Ectodermal cell (in vitro differentiated cells): ENCODE results near the gene EXOSC2.

Experiments
- H3K27ac ChIP-seq: 2 replicates; pipeline ENCODE4 v1.7.0; 2013; ENCODE audit warnings: mild to moderate bottlenecking, low read depth, low read length; ENCODE audit not compliant: insufficient read depth, poor library complexity, severe bottlenecking
- H3K27me3 ChIP-seq: 2 replicates; pipeline ENCODE4 v1.7.0; 2013; ENCODE audit warnings: mild to moderate bottlenecking, low read length; ENCODE audit not compliant: insufficient read depth, control insufficient read depth, poor library complexity, severe bottlenecking
- H3K36me3 ChIP-seq: one replicate; pipeline ENCODE4 v1.7.0; 2013; ENCODE audit warnings: low read length; ENCODE audit not compliant: control insufficient read depth, insufficient read depth
- H3K4me1 ChIP-seq: one replicate; pipeline ENCODE4 v1.7.0; 2013; ENCODE audit warnings: low read length; ENCODE audit not compliant: control insufficient read depth, insufficient read depth
- H3K4me3 ChIP-seq: 2 replicates; pipeline ENCODE4 v1.7.0; 2013; ENCODE audit warnings: low read depth, low read length, control low read depth; ENCODE audit not compliant: insufficient read depth
- H3K9me3 ChIP-seq: 2 replicates; pipeline ENCODE4 v1.7.0; 2013; ENCODE audit warnings: mild to moderate bottlenecking, low read length, moderate library complexity; ENCODE audit not compliant: control insufficient read depth
- WGBS, 2 experiments: methylation state at CpG; one replicate each; pipeline ENCODE4 v1.1.7; 2013; ENCODE audit warnings: missing lambda C conversion rate in 2 of 2; 5-methylcytosine and 5-hydroxymethylcytosine counted together

The EXOSC2 gene

DNA sequence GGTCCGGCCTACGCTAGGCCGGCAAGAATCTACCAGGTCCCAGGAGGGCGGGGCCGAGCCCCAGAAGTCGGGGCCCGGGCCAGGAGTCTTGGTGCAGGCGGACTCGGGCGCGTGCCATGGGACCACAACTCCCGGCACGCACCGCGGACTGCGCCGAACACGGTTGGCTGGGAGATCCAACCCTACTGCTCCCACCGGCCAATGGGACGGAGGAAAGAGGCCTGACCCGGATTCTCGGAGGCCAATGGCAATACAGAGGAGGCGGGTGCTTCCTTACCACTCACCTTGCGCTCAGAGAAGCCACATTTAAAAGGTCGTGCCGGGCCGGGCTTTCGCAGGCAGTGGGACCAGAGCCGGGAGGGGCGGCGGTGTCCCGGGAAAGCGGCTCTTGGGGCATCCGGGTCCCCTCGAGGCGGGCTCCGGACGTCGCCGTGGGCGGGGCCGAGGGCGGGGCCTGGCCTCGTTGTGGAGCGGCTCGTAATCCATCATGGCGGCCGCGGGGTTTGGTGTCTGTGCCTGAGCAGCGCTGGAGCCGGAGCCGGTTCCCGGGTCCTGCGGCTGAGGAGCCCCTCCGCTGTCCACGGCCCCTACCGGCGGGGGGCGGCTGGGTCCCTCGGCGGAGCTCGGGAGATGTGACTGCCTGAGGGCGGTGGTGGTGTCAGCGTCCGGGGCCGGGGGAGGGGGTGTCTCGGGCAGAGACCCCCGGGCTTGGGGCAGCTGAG, 19.1 kb downstream of the EXOSC2 start:
- Histone ChIP-seq H3K9me3 (no peaks in the 10 kb centered on the region), H3K27me3 (no peaks in the 10 kb centered on the region), H3K4me1 (peaks cover 8% of the 10 kb centered on the region), H3K36me3 (no peaks in the 10 kb centered on the region), H3K4me3 (peak overlapping the region; percentile 97), H3K27ac (peak overlapping the region; percentile 97)
- WGBS, 2 experiments, result 0% methylated on average over 68 of the region's 68 CpGs

DNA sequence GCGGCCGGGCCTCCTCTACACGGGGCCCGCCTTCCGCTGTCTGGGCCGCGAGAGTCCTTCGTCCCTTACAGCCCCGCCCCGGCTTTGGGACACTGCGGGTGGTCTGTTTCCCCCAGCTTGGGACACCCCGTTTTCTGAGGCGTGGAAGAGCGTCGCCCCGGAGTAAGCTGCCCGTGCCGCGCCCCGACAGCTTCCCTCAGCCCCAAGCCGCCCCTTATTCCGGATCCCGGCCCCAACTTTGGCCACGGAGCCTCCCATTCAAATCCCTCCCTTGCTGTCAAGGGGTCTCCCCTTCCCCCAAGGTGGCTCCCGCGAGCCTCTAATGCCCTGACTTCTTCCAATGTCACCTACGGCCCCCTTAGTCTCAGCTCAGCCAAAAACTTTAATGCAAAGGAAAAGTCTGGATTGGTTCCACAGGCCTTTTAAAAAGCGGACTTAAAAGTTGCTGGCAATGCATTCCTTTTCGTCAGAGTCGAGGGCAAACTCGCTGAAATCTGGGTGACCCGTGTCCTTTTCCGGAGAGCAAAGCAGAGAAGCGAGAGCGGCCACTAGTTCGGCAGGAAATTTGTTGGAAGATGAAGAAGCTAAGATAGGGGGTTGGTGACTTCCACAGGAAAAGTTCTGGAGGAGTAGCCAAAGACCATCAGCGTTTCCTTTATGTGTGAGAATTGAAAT, 19.8 kb downstream of the EXOSC2 start:
- Histone ChIP-seq H3K4me3 (peak overlapping the region; percentile 97), H3K36me3 (no peaks in the 10 kb centered on the region), H3K4me1 (peaks cover 8% of the 10 kb centered on the region), H3K27ac (peak overlapping the region; percentile 97), H3K9me3 (no peaks in the 10 kb centered on the region), H3K27me3 (no peaks in the 10 kb centered on the region)
- 0% methylated on average over 37 of the region's 37 CpGs for WGBS, 2 experiments

DNA sequence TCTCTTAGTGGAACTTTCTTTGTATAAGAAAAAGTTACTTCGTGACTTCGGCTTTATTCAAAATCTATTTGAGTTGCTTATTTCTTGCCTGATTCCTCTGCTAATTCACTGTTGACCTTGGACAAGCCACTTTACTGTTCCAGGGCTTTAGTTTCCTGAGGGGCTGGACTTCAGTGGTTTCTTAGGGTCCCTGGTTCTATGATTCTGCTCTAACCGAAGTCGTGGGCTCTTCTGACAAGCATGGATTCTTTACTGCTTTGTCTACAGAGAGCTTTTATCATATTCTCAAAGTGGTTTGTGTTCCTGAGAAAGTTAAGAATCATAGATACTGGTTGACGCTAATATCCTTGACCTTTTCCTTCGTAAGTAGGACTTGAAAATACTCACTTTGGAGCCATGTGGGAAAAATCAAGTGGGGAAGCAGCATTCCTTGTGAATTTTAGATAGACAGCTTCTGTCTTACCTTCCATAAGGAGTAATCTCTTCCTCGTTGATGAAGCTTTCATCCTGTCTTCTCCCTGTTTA, 21.1 kb downstream of the EXOSC2 start:
- WGBS, 2 experiments, result 53 to 63% methylated on average over 7 of the region's 7 CpGs
- no peaks in the 10 kb centered on the region for H3K9me3 ChIP-seq
- H3K27me3 ChIP-seq, result no peaks in the 10 kb centered on the region
- H3K4me1 ChIP-seq, result peaks cover 8% of the 10 kb centered on the region
- H3K27ac ChIP-seq, result no peak overlapping the region
- H3K36me3 ChIP-seq, result no peaks in the 10 kb centered on the region
- peak overlapping the region; percentile 97 for H3K4me3 ChIP-seq

DNA sequence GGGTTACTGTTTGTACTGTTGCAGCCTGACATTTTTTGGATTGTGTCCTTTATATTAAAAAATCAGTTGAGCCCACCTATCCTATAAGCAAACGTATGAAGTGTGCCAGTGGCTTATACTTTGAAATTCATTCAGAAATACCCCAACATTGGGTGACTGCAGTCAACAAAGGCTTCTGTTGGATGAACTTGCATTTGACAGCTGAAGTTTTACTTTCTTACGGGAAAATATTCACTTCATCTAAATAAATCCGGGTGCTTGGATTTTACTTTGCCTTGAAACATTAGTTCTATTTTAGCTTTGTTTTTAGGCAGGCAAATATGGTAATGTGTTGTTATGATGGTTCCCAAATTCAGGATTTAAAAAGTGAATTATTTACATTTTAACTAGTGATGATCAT, 21.7 kb downstream of the EXOSC2 start:
- peak overlapping the region; percentile 97 for H3K4me3 ChIP-seq
- no peaks in the 10 kb centered on the region for H3K27me3 ChIP-seq
- 77 to 88% methylated on average over 3 of the region's 3 CpGs for WGBS, 2 experiments
- H3K36me3 ChIP-seq, result no peaks in the 10 kb centered on the region
- no peak overlapping the region for H3K27ac ChIP-seq
- H3K9me3 ChIP-seq, result no peaks in the 10 kb centered on the region
- peaks cover 8% of the 10 kb centered on the region for H3K4me1 ChIP-seq

DNA sequence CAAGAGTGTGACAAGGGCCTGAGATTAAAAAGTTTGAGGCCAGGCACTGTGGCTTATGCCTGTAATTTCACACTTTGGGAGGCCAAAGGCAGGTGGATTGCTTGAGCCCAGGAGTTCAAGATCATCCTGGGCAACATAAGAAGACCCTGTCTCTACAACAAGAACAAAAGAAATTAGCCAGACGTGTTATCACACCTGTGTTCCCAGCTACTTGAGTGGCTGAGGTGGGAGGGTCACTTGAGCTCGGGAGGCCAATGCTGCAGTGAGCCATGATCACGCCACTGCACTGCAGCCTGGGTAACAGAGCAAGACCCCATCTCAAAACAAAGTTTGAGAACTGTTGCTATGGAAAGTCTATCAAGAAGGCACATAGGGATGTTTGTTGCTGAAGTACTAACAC, 25.0 kb downstream of the EXOSC2 start:
- no peaks in the 10 kb centered on the region for H3K27me3 ChIP-seq
- 79 to 84% methylated on average over 3 of the region's 3 CpGs for WGBS, 2 experiments
- peaks cover 8% of the 10 kb centered on the region for H3K4me1 ChIP-seq
- H3K9me3 ChIP-seq, result no peaks in the 10 kb centered on the region
- H3K36me3 ChIP-seq, result no peaks in the 10 kb centered on the region
- H3K4me3 ChIP-seq, result no peak overlapping the region
- H3K27ac ChIP-seq, result no peak overlapping the region

DNA sequence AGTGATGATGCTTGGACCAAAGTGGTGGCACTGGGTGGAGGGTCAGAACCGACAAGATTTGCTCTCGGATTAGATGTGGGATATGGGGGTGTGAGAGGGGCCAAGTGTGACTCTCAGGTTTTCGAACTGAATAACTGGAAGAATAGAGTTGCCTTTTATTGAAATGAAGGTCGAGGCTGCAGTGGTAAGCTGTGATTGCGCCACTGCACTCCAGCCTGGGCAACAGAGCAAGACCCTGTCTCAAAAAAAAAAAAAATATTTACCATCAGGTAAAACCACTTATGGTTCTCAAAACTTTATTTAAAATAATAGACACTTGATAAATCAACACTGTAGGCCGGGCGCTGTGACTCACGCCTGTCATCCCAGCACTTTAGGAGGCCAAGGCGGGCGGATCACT, 27.2 kb downstream of the EXOSC2 start:
- Histone ChIP-seq H3K4me1 (peaks cover 3% of the 10 kb centered on the region), H3K27ac (no peak overlapping the region), H3K27me3 (no peaks in the 10 kb centered on the region), H3K4me3 (no peak overlapping the region), H3K9me3 (no peaks in the 10 kb centered on the region), H3K36me3 (no peaks in the 10 kb centered on the region)
- 93% methylated on average over 10 of the region's 10 CpGs for WGBS, 2 experiments

DNA sequence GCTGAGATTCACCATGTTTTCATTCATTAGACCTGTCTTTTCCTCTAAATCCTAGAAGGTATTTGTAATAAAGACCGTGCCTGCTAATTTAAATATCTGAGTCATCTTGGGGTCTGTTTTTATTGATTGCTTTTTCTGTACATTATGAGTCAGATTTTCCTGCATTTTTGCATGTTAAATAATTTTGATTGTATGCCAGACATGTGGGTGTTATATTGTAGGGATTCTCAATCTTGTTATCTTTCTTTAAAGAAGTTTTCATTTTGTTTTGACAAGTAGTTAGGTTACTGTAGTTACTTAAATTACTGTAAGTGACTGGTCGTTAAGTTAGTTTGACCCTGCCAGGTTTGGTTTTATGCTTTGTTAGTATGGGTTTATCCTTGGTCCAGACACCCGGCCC, 35.1 kb downstream of the EXOSC2 start:
- Histone ChIP-seq H3K4me1 (no peaks in the 10 kb centered on the region), H3K36me3 (no peaks in the 10 kb centered on the region), H3K9me3 (no peaks in the 10 kb centered on the region), H3K27me3 (no peaks in the 10 kb centered on the region), H3K27ac (no peak overlapping the region), H3K4me3 (no peak overlapping the region)
- 93 to 96% methylated on average over 3 of the region's 3 CpGs for WGBS, 2 experiments

DNA sequence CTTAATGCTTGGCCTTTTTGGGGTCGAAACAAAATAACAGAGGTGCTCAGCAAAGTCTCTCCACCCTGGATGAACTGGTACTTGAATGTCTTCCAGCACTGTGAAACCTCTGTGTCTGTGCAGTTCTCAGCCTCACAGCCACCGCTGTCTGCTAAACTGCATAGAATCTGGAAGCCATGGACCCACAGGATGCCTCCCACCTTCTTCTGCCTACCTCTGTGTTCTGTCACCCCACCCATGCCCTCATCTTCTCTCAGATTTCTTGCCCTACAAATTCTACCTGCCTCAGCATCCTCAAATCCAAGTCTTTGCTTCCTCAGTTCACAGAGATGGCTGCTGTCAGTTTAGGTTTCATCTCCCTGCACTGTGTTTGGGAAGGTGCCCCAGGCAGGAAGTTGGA, 35.6 kb downstream of the EXOSC2 start:
- H3K27ac ChIP-seq, result no peak overlapping the region
- no peaks in the 10 kb centered on the region for H3K4me1 ChIP-seq
- H3K36me3 ChIP-seq, result no peaks in the 10 kb centered on the region
- no peaks in the 10 kb centered on the region for H3K9me3 ChIP-seq
- no peak overlapping the region for H3K4me3 ChIP-seq
- 94 to 96% methylated on average over 2 of the region's 2 CpGs for WGBS, 2 experiments
- no peaks in the 10 kb centered on the region for H3K27me3 ChIP-seq

DNA sequence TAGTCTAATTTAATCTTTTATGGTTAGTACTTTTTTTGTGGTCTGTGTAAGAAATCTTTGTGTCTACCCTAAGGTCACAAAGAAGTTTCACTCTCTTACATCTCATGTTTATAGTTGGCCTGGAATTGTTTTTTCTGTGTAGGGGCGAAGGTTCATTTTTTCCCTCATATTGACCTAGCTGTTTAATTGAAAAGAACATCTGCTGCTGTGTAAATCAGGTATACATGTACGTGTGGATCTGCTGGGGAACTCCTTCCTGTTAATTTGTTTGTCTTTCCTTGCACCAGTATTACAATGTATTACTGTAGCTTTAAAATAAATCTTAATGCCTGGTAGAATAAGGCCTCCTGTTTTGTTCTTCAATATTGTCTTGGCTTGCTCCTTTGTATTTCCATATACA, 37.8 kb downstream of the EXOSC2 start:
- H3K9me3 ChIP-seq, result no peaks in the 10 kb centered on the region
- 83 to 89% methylated on average over 1 to 2 of the region's 2 CpGs for WGBS, 2 experiments
- H3K36me3 ChIP-seq, result no peaks in the 10 kb centered on the region
- H3K4me3 ChIP-seq, result no peak overlapping the region
- no peaks in the 10 kb centered on the region for H3K4me1 ChIP-seq
- H3K27ac ChIP-seq, result no peak overlapping the region
- H3K27me3 ChIP-seq, result no peaks in the 10 kb centered on the region

DNA sequence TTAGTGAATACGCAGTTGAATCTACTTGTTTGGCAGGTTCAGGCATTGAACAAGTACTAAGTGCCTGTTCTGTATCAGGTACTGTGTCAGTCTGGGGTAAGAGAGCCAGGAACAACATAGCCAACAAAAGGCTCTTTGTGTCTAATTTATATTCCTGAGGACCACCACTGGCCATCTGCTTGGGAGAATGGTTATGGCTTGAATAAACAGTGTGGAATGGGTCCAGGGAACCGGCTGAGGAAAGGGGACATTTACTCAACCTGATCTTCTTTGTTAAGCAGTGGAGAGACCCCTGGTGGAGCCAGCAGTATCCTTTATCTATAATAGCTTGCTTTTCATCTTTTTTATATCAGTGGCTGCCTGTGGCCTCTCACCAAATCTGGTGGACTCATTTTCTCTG, 38.6 kb downstream of the EXOSC2 start:
- H3K27ac ChIP-seq, result no peak overlapping the region
- WGBS, 2 experiments, result 72% methylated on average over 2 of the region's 2 CpGs
- no peaks in the 10 kb centered on the region for H3K4me1 ChIP-seq
- H3K36me3 ChIP-seq, result no peaks in the 10 kb centered on the region
- H3K27me3 ChIP-seq, result no peaks in the 10 kb centered on the region
- no peaks in the 10 kb centered on the region for H3K9me3 ChIP-seq
- H3K4me3 ChIP-seq, result no peak overlapping the region
